ENCODE measurements around the gene LYZL1.

The LYZL1 gene

GRCh38 chr10:29245476-29245875, 43.4 kb upstream of the LYZL1 start:
- no peak overlapping the region for H3K9ac ChIP-seq (ENCODE audit: low read length)
- no peaks in the 10 kb centered on the region for H3K79me2 ChIP-seq (ENCODE audit: insufficient read depth, low read length)

DNA sequence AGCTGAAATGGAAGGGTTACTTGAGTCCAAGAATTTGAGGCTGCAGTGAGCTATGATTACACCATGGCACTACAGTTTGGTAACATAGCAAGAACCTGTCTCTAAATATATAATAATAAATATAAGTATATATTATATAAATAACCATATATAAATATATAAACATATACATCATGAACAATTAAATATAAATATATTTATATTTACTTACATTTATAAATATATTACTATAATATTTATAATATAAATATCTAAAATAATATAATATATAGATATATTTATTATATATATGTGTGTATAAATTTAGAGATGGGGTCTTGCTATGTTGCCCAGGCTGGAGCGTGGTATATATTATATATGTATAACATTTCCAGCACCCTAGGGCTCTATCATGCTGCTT, 42.4 kb upstream of the LYZL1 start:
- Histone ChIP-seq H3K36me3 (ENCODE audit: insufficient read depth, low read length) (no peaks in the 10 kb centered on the region), H3K9ac (ENCODE audit: low read length) (no peak overlapping the region), H3K27ac (ENCODE audit: low read depth, low read length, poor library complexity, severe bottlenecking) (no peak overlapping the region), H4K20me1 (ENCODE audit: insufficient read depth, low read length) (no peaks in the 10 kb centered on the region), H3K4me1 (ENCODE audit: insufficient read depth, low read length, severe bottlenecking) (no peaks in the 10 kb centered on the region), H3F3A (ENCODE audit: insufficient read depth, low read length) (no peaks in the 10 kb centered on the region), H3K4me2 (ENCODE audit: low read length) (no peak overlapping the region), H3K9me2 (ENCODE audit: low read depth, low read length) (no peaks in the 10 kb centered on the region), H3K27me3 (ENCODE audit: insufficient read depth, low read length) (no peaks in the 10 kb centered on the region), H3K79me2 (ENCODE audit: insufficient read depth, low read length) (no peaks in the 10 kb centered on the region), H2AFZ (ENCODE audit: low read length) (no peak overlapping the region), H3K4me3 (ENCODE audit: low read depth, low read length, poor library complexity, severe bottlenecking) (no peak overlapping the region), H3K9me3 (ENCODE audit: low read length) (no peaks in the 10 kb centered on the region)
- TF ChIP-seq CTCF (IDR thresholded peaks at IDR 0.05; ENCODE audit: low read length) = no peak
- TF ChIP-seq EZH2 (IDR thresholded peaks at IDR 0.05; ENCODE audit: borderline replicate concordance, low read length) = no peak

More at GRCh38 chr10:29245476-29245875, 43.4 kb upstream of the LYZL1 start:
- no peaks in the 10 kb centered on the region for H3K36me3 ChIP-seq (ENCODE audit: insufficient read depth, low read length)
- H2AFZ ChIP-seq (ENCODE audit: low read length) = no peak overlapping the region
- H3K27ac ChIP-seq (ENCODE audit: low read depth, low read length, poor library complexity, severe bottlenecking) = no peak overlapping the region
- no peaks in the 10 kb centered on the region for H4K20me1 ChIP-seq (ENCODE audit: insufficient read depth, low read length)
- H3K27me3 ChIP-seq (ENCODE audit: insufficient read depth, low read length) = no peaks in the 10 kb centered on the region
- H3K4me1 ChIP-seq (ENCODE audit: insufficient read depth, low read length, severe bottlenecking) = no peaks in the 10 kb centered on the region
- no peaks in the 10 kb centered on the region for H3K9me2 ChIP-seq (ENCODE audit: low read depth, low read length)
- TF ChIP-seq CTCF (IDR thresholded peaks at IDR 0.05; ENCODE audit: low read length) = no peak
- no peak for TF ChIP-seq EZH2 (IDR thresholded peaks at IDR 0.05; ENCODE audit: borderline replicate concordance, low read length)
- H3F3A ChIP-seq (ENCODE audit: insufficient read depth, low read length) = no peaks in the 10 kb centered on the region
- H3K4me2 ChIP-seq (ENCODE audit: low read length) = no peak overlapping the region
- H3K9me3 ChIP-seq (ENCODE audit: low read length) = no peaks in the 10 kb centered on the region
- H3K4me3 ChIP-seq (ENCODE audit: low read depth, low read length, poor library complexity, severe bottlenecking) = no peak overlapping the region

DNA sequence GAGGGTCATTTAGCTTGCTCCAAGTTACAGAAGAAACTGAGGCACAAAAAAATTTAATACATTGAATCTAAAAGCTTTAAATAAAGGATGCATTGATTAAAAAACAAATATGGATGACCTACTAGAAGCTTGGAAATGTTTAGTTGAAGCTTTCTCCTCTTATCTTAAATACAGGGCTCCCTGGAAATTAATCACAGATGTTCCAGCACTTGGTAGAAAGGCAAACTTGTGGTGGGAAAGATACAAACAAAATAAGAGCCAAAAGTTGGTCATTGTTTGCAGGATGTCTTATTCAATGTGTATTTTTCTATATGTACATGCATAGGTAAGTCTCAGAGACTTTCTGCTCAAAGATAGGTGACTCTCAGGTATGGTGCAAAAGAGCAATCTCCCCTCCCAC, 40.7 kb upstream of the LYZL1 start:
- Histone ChIP-seq H2AFZ (ENCODE audit: low read length) (no peak overlapping the region), H3K27ac (ENCODE audit: low read depth, low read length, poor library complexity, severe bottlenecking) (no peak overlapping the region), H3K4me2 (ENCODE audit: low read length) (no peak overlapping the region), H3K36me3 (ENCODE audit: insufficient read depth, low read length) (no peaks in the 10 kb centered on the region), H3K4me3 (ENCODE audit: low read depth, low read length, poor library complexity, severe bottlenecking) (no peak overlapping the region), H4K20me1 (ENCODE audit: insufficient read depth, low read length) (no peaks in the 10 kb centered on the region), H3K9ac (ENCODE audit: low read length) (no peak overlapping the region), H3K9me2 (ENCODE audit: low read depth, low read length) (no peaks in the 10 kb centered on the region), H3K27me3 (ENCODE audit: insufficient read depth, low read length) (no peaks in the 10 kb centered on the region), H3K4me1 (ENCODE audit: insufficient read depth, low read length, severe bottlenecking) (no peaks in the 10 kb centered on the region), H3K9me3 (ENCODE audit: low read length) (no peaks in the 10 kb centered on the region), H3K79me2 (ENCODE audit: insufficient read depth, low read length) (no peaks in the 10 kb centered on the region), H3F3A (ENCODE audit: insufficient read depth, low read length) (no peaks in the 10 kb centered on the region)
- TF ChIP-seq EZH2 (IDR thresholded peaks at IDR 0.05; ENCODE audit: borderline replicate concordance, low read length) (no peak), CTCF (IDR thresholded peaks at IDR 0.05; ENCODE audit: low read length) (no peak)
